NCI-H2227 (cell line): Measurements from ENCODE around the gene MCCC1.
"Not testable (repeated sequence)": the region's sequence is repeated elsewhere in the genome, so short reads cannot be mapped to it uniquely, and the experiment has no call there.

Experiments
- DNase-seq: peaks from one replicate; lab custom pipeline; 2025; ENCODE audit not compliant: unreplicated experiment; lab: John Stamatoyannopoulos, UW

MCCC1 gene

DNA sequence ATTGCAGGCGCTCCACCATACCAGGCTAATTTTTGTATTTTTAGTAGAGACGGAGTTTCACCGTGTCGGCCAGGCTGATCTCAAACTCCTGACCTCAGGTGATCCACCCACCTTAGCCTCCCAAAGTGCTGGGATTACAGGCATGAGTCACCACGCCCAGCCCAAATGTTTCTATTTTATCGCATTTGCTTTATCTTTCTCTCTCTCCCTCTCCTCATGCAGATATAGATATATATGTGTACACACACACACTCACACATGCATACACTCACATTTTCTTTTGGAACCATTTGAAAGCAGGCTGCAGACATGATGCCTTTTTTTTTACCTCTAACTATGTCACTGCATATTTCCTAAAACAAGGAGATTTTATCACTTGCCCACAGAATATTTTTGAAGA, 7.3 kb upstream of the MCCC1 start:
- no peak for DNase-seq

- DNase-seq, result not testable (repeated sequence)
These were observed 4.7 kb upstream of the MCCC1 start for GRCh38 chr3:183103950-183104349.

DNA sequence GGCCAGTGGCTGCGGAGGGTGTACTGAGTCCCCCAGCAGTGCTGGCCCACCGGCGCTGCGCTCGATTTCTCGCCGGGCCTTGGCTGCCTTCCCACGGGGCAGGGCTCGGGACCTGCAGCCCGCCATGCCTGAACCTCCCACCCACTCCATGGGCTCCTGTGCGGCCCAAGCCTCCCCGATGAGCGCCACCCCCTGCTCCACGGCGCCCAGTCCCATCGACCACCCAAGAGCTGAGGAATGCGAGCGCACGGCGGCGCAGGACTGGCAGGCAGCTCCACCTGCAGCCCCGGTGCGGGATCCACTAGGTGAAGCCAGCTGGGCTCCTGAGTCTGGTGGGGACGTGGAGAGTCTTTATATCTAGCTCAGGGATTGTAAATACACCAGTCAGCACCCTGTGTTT, 1.7 kb upstream of the MCCC1 start:
- not testable (repeated sequence) for DNase-seq

DNA sequence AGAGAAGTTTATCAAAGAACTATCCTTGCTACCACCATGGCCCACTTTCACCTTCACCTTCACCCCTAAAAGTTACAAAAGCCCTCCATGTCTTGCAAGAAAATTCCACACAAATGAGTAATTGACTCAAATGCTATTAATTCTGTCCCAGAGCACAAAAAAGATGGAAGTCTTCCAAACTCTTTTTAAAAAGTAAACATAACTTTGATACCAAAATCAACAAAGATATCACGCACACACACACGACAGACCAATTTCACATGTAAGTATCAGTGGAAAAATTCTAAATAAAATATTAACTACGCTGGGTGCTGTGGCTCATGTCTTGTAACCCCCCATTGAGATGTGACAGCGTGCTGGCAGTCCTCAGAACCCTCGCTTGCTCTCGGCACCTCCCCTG, 1.1 kb upstream of the MCCC1 start:
- no peak for DNase-seq

- DNase-seq, result no peak
These were observed 525 bp upstream of the MCCC1 start for GRCh38 chr3:183099838-183100204.

DNA sequence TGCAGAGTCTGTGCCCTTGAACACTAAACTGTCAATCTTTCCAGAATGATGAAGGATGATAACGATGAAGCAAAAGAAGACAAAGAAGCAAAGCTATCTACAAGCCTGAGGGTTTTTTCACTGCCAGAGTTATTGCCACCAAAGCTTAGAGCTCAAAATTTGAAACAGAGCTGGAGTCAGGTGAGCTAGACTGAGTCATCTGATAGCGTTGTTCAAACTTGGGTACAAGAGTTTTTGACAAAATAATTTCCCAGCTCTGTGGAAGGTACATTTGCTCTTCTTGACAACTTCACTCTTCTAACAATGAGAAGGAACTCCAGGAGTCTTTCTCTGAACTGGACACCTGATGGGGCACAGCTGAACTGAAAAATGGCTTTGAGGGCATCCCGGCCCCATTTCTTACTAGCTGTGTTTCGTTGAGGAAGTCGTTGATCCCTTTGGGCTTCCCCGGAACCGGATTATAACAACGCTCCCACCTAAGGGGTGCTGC, 715 bp downstream of the MCCC1 start:
- DNase-seq, result peak; percentile 34

DNA sequence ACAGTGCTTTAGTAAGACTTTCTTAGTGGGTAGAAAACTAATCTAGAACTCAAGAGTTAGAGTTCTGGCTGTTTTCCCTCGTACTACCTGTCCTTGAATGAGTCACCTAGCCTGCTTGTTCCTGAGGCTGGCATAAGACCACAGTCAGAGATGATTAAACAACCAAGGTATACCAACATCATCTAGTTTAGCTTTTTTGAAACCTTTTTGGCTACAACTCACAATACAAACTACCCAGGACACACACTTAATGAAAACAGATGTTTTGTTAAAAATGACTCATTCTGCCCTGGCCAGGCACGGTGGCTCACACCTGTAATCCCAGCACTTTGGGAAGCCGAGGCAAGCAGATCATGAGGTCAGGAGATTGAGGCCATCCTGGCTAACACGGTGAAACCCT, 4.6 kb downstream of the MCCC1 start:
- DNase-seq, result no peak

- no peak for DNase-seq
These were observed 7.0 kb downstream of the MCCC1 start for GRCh38 chr3:183092256-183092655.

DNA sequence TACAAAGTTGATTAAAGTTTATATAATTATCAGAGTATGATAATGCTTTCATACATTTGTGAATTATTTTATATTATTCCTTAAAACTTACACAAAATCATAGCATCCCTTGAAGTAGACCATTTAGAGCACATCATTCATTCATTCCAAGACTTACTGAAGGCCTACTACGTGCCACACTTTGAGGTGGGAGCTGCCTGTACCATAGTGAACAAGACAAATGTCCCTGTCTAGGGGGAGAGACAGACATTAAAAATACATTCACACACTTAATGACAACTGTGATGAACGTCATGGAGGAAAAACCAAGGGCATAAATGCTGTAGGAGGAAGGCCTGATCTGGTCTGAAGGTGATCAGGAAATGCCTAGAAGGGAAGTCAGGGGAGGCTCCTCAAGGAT, 12.1 kb downstream of the MCCC1 start:
- no peak for DNase-seq

DNA sequence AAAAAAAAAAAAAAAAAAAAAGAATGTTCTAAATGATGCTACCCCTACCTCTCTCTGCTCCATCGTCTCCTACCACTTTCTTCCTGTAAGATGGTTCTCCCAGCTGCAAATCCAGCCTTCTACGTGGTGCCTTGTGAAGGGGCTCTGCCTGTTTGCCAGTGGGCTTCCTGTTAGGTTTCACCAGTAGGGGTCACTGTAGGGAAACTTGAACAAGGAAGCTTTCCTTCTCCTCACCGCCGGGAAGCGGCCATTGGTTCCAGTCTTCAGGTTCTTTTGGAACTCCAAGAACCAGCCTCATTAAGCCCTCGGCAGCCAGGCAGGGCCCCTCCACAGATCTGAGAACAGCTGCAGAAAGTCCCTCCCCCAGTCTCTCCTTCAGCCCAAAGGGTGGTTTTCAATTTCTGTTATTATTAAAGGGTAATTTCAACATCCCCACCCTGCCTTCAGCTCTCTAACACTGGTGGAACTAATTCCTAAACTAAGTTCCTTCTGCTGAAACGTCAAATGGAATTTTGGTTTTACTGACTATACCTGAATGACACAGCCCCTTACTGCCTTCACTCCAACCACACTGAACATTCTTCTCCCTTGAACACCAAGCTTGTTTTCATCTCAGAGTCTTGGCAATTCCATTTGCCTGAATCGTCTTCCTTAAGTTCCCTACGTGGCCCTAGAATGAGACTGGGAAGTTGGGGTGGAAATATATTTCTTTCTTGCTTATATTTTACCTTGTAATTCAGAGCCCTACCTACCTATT, 13.5 kb downstream of the MCCC1 start:
- peak; percentile 30 for DNase-seq

GRCh38 chr3:183082355-183082915, 16.9 kb downstream of the MCCC1 start:
- DNase-seq, result no peak

DNA sequence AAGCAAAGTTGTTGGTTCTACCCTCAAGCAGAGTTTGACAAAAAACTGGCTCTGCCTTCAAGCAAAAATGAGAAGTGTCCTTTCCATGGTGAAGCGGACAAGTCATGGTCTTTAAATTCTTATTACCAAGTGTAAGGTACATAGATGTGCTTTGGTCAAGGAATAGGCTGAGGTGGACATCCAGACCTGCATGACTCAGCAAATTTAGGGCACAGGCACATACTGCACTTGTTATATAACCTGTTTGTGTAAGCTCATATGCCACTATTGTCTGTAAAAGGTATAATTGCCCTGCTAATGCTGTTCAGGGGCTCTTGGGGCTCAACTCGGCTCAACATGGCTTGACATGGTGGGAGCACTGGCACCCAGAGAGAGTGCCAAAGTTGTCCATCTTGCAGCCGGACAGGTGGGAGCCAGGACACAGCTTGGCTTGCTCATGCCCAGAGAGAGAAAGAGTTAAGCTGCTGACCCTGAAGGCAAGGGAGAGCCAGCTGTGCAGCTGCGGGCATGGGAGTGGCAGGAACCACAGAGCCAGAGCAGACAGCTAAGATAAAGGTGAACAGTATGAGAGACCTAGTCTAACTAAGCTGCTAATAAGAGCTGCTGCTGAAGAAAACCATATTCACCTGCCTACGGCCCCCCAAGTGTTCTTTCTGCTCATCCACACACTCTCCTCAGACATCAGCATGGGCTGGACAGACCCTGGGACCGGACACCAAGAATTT, 17.7 kb downstream of the MCCC1 start:
- no peak for DNase-seq

DNA sequence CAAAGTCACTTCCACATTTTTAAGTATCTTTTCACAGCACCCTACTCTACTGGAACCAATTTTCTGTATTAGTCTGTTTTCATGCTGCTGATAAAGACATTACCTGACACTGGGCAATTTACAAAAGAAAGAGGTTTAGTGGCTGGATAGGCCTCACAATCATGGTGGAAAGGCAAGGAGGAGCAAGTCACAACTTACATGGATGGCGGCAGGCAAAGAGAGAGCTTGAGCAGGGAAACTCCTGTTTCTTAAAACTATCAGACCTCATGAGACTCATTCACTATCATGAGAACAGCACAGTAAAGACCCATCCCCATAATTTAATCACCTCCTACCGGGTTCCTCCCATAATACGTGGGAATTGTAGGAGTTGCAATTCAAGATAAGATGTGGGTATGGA, 18.7 kb downstream of the MCCC1 start:
- DNase-seq, result no peak

- no peak for DNase-seq
These were observed 24.4 kb downstream of the MCCC1 start for GRCh38 chr3:183074881-183075280.

- DNase-seq, result no peak
These were observed 25.0 kb downstream of the MCCC1 start for GRCh38 chr3:183074261-183074660.

- DNase-seq, result no peak
These were observed 25.5 kb downstream of the MCCC1 start for GRCh38 chr3:183073839-183074238.

DNA sequence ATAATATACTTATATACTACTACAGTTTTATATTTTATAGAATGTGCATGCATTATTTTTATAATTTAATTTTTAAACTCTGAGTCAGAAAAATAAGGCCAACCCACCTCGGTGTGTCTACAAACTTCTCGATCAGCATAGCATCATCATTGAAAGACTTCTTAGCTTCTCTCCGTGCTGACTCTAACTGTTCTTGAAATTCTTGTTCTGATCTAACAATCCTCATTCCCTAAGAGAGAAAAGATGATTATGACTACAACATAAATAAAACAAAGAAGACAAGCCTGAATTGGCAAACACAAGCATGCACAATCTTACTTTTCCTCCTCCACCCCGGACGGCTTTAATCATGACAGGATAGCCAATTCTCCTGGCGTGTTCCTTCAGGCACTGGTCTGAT, 28.4 kb downstream of the MCCC1 start:
- DNase-seq, result no peak

DNA sequence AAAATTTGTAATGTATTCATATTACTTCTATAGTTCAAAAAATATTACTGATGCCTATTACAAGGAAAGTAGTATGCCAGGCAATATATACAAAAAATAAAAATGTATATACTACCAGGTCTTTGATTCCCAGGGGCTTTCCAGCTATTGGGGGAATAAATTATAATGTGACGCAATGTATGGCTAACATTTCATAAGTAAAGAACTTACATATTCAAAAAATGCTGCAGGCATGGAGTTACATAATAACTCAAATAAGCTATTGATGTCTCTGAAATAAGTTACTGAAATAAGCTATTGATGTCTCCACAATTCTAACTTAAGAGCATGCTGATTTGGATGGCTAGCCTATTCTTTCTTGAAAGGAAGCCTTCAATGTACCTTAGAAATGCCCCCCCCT, 30.2 kb downstream of the MCCC1 start:
- no peak for DNase-seq

DNA sequence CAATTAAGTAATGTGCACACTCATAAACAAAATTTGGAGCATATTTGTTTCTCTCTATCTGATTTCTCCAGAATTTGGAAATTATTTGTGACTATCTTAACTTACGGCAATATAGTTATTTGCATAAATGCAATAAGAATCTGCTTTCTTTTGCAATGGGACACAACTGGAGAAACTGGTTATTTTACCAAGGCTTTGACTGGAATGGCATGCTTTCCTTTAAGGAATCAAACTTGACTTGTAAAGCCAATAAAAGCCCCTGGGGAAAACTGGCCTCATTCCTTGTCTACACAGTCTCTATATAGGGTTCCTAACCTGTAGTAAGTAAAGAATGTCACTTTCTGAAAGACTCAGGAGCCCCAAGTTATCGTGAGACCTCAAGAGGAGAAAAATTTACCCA, 32.4 kb downstream of the MCCC1 start:
- DNase-seq, result not testable (repeated sequence)

- no peak for DNase-seq
These were observed 34.8 kb downstream of the MCCC1 start for GRCh38 chr3:183064475-183064874.

- DNase-seq, result no peak
These were observed 37.7 kb downstream of the MCCC1 start for GRCh38 chr3:183061391-183062172.
